ENCODE data around the gene SND1.

SND1 gene

GRCh38 chr7:127799535-127800305 is 147.7 kb downstream of the SND1 start:
- DNase-seq (ENCODE audit: low read depth in 2 of 2): no peak

- no peak for DNase-seq (ENCODE audit: low read depth in 2 of 2)
Measured at GRCh38 chr7:127802845-127803244, 150.9 kb downstream of the SND1 start.

GRCh38 chr7:127803626-127804025 is 151.6 kb downstream of the SND1 start:
- DNase-seq (ENCODE audit: low read depth in 2 of 2): no peak

- DNase-seq (ENCODE audit: low read depth in 2 of 2): no peak
Measured at GRCh38 chr7:127807340-127807739, 155.3 kb downstream of the SND1 start.

GRCh38 chr7:127807829-127808228 is 155.8 kb downstream of the SND1 start:
- DNase-seq (ENCODE audit: low read depth in 2 of 2): no peak

- DNase-seq (ENCODE audit: low read depth in 2 of 2): no peak
Measured at GRCh38 chr7:127809261-127809702, 157.3 kb downstream of the SND1 start.

GRCh38 chr7:127810113-127810512 is 158.1 kb downstream of the SND1 start:
- no peak for DNase-seq (ENCODE audit: low read depth in 2 of 2)

- no peak for DNase-seq (ENCODE audit: low read depth in 2 of 2)
Measured at GRCh38 chr7:127810696-127811660, 159.0 kb downstream of the SND1 start.

- no peak for DNase-seq (ENCODE audit: low read depth in 2 of 2)
Measured at GRCh38 chr7:127812540-127812939, 160.5 kb downstream of the SND1 start.

- no peak for DNase-seq (ENCODE audit: low read depth in 2 of 2)
Measured at GRCh38 chr7:127813991-127814541, 162.1 kb downstream of the SND1 start.

GRCh38 chr7:127815631-127816145 is 163.7 kb downstream of the SND1 start:
- DNase-seq (ENCODE audit: low read depth in 2 of 2): no peak

- DNase-seq (ENCODE audit: low read depth in 2 of 2): no peak
Measured at GRCh38 chr7:127816354-127817190, 164.6 kb downstream of the SND1 start.

GRCh38 chr7:127817466-127817865 is 165.5 kb downstream of the SND1 start:
- no peak for DNase-seq (ENCODE audit: low read depth in 2 of 2)

GRCh38 chr7:127818306-127818705 is 166.3 kb downstream of the SND1 start:
- no peak for DNase-seq (ENCODE audit: low read depth in 2 of 2)

- DNase-seq (ENCODE audit: low read depth in 2 of 2): no peak
Measured at GRCh38 chr7:127819975-127820731, 168.2 kb downstream of the SND1 start.

- DNase-seq (ENCODE audit: low read depth in 2 of 2): no peak
Measured at GRCh38 chr7:127820732-127821085, 168.7 kb downstream of the SND1 start.

GRCh38 chr7:127821146-127821545 is 169.2 kb downstream of the SND1 start:
- no peak for DNase-seq (ENCODE audit: low read depth in 2 of 2)

GRCh38 chr7:127822822-127823508 is 171.0 kb downstream of the SND1 start:
- DNase-seq (ENCODE audit: low read depth in 2 of 2): no peak

- DNase-seq (ENCODE audit: low read depth in 2 of 2): no peak
Measured at GRCh38 chr7:127824682-127825081, 172.7 kb downstream of the SND1 start.
